Naive thymus-derived CD8-positive, alpha-beta T cell (primary cell): ENCODE measurements around the gene ZNF366. TPM values are rescaled to one million over a fixed set of nuclear protein-coding genes. Genes with fewer than 3 reads are reported as not detected.

Experiments
- ATAC-seq, 2 donors: fragments of 150-1000 bp; cut with Tn5 transposase in 1 of 2; sonication (Bioruptor Pico), chemical (Tn5 transposase) in 1 of 2; 1 replicate in 1 of 2; 2 replicates in 1 of 2; pipeline ENCODE4 v1.10.0; 2021; ENCODE audit warnings: mild to moderate bottlenecking in 2 of 2, moderate library complexity in 2 of 2
- POLR2A ChIA-PET: fragments of 350-600 bp; sonication (Branson Sonifier 250); formaldehyde crosslinking; loops from one replicate; lab custom pipeline; 2021; ENCODE audit warnings: antibody characterized with exemption; lab: Charles Lee
- DNase-seq, 10 donors: peaks; one replicate each; pipeline versions ENCODE4 v3.0.0 to v3.0.0-alpha.2; 2020 to 2022
- H3K27ac Mint-ChIP-seq, 10 donors: one replicate each; pipeline ENCODE4 v1.8.0; 2020 to 2022; ENCODE audit warnings: mild to moderate bottlenecking in 10 of 10, mixed read lengths in 10 of 10, moderate library complexity in 4 of 10, inconsistent platforms in 1 of 10
- H3K27me3 Mint-ChIP-seq, 5 donors: one replicate each; pipeline ENCODE4 v1.8.0; 2021 to 2022; ENCODE audit warnings: mixed read lengths in 5 of 5
- H3K36me3 Mint-ChIP-seq, 3 donors: one replicate each; pipeline ENCODE4 v1.8.0; 2020 to 2022; ENCODE audit warnings: mixed read lengths in 3 of 3, mild to moderate bottlenecking in 2 of 3, inconsistent platforms in 1 of 3
- H3K4me1 Mint-ChIP-seq, 4 donors: one replicate each; pipeline ENCODE4 v1.8.0; 2021 to 2022; ENCODE audit warnings: mixed read lengths in 4 of 4
- H3K4me3 Mint-ChIP-seq, 10 donors: one replicate each; pipeline ENCODE4 v1.8.0; 2020 to 2022; ENCODE audit warnings: mild to moderate bottlenecking in 10 of 10, mixed read lengths in 10 of 10, moderate library complexity in 6 of 10, inconsistent platforms in 1 of 10
- H3K9me3 Mint-ChIP-seq, 9 donors: one replicate each; pipeline ENCODE4 v1.8.0; 2020 to 2022; ENCODE audit warnings: mixed read lengths in 9 of 9, mild to moderate bottlenecking in 3 of 9, inconsistent platforms in 1 of 9, moderate library complexity in 1 of 9
- polyA plus RNA-seq, 3 donors: library from polyadenylated mRNA; unstranded; fragments of 300-500 nt; fragmentation: Illumina TruSeq; gene quantifications; one replicate each; pipeline ENCODE4 v1.2.3, GENCODE V29; 2021
- total RNA-seq, 8 experiments: library from RNA in 2 of 8; stranded (reverse) in 2 of 8; gene quantifications; one replicate each; pipeline ENCODE4 v1.2.3 and lab custom pipeline; 2021 to 2026

The ZNF366 gene
- total and polyA plus RNA-seq, 5 experiments from 2014 or later: not detected

DNA sequence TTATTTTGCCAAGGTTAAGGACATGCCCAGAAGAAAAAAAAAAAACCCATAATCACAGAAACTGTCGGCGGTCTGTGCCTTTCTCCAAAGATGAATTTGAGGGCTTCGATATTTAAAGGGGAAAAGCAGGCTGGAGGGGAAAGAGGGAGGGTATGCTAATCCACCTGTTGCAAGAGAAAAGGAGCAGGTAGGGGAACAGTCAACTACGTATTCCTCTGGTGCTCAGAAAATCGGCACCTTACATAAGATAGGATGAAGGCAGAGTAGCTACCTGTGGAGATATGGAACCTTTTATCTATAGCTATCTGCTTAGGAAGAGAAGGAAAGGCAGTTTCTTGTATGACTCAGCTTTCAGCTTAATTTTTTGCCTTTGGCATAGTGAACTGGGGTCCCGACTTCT is 109.4 kb downstream of the ZNF366 start:
- ATAC-seq: no peak
- H3K27ac Mint-ChIP-seq: no peak overlapping the region
- no peak for DNase-seq
- H3K36me3 Mint-ChIP-seq: peaks cover 8 to 30% (median 12%) of the 10 kb centered on the region in 3 donors
- peaks cover 0 to 40% (median 18%) of the 10 kb centered on the region in 9 donors for H3K9me3 Mint-ChIP-seq
- H3K4me1 Mint-ChIP-seq: peaks cover 0 to 3% (median 0%) of the 10 kb centered on the region in 4 donors
- H3K4me3 Mint-ChIP-seq: no peak overlapping the region
- H3K27me3 Mint-ChIP-seq: peaks cover 6 to 25% (median 14%) of the 10 kb centered on the region in 5 donors
- POLR2A ChIA-PET: no interaction called here

DNA sequence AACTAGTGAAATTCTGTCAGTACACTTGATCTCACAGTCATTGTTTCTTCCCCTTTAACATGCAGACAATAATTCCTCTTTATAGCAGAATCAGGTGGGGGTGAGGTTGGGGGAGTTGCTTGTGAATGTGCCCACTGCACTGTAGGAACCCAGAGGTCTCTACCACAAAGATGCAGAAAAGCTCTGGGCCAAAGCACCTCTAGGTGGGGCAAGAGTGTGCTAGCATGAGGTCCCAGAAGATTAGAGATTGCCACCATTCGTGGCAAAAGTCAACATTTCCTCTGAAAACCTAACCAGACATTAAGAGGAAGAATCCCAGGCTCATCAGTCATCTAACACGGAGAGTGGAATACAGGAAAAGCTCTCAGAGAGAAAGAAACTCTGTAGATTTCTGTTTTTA is 112.5 kb downstream of the ZNF366 start:
- peaks cover 0 to 3% (median 0%) of the 10 kb centered on the region in 4 donors for H3K4me1 Mint-ChIP-seq
- H3K27ac Mint-ChIP-seq: no peak overlapping the region
- DNase-seq (no peak), ATAC-seq (no peak)
- H3K36me3 Mint-ChIP-seq: peaks cover 0 to 9% (median 0%) of the 10 kb centered on the region in 3 donors
- H3K4me3 Mint-ChIP-seq: no peak overlapping the region
- POLR2A ChIA-PET: no interaction called here
- H3K9me3 Mint-ChIP-seq: peaks cover 0 to 10% (median 1%) of the 10 kb centered on the region in 9 donors
- H3K27me3 Mint-ChIP-seq: peaks cover 3 to 25% (median 12%) of the 10 kb centered on the region in 5 donors

DNA sequence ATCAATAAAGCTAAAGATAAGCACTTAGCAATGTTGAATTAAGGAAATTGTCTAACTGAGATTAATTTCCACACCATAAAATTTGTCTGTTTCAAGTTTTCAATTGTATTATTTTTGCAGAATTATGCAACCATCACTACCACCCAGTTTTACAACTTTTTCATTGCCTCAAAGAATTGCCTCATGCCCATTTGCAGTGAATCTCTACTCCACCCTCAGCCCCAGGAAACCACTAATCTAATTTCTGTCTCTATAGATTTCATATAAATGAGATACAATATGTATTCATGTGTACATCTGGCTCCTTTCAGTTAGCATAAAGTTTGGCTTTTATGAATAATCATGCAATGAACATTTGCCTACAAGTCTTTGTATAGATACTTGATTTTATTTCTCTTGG is 114.2 kb downstream of the ZNF366 start:
- Mint-ChIP-seq H3K4me3 (no peak overlapping the region), H3K27me3 (peaks cover 0 to 17% (median 11%) of the 10 kb centered on the region in 5 donors), H3K4me1 (no peaks in the 10 kb centered on the region), H3K36me3 (no peaks in the 10 kb centered on the region), H3K9me3 (no peaks in the 10 kb centered on the region), H3K27ac (no peak overlapping the region)
- ATAC-seq (no peak), DNase-seq (no peak)
- POLR2A ChIA-PET: no interaction called here

Other genes starting within 250 kb of the ZNF366 start
- gene MRPS27, start 187.2 kb downstream of the ZNF366 start, total RNA-seq: 10 to 100 TPM; 45.2 to 48.5 TPM
- gene MRPS27, start 187.2 kb downstream of the ZNF366 start, polyA plus RNA-seq: 10 to 100 TPM; 31.7 to 43.6 (median 36.0) TPM
- 10 to 100 TPM; 10.6 to 13.9 TPM for gene PTCD2, start 187.0 kb downstream of the ZNF366 start, total RNA-seq
- 1 to 10 TPM; 4.0 to 6.1 (median 5.9) TPM for gene PTCD2, start 187.0 kb downstream of the ZNF366 start, polyA plus RNA-seq